CD14-positive monocyte (primary cell): ENCODE results near the gene PDILT. TPM values are rescaled to one million over a fixed set of nuclear protein-coding genes. Genes with fewer than 3 reads are reported as not detected.

Source experiments
- DNase-seq, 3 donors: peaks; one replicate each; pipeline ENCODE4 v3.0.0-alpha.2; 2011 to 2022
- H2AFZ ChIP-seq: 2 replicates; pipeline ENCODE4 v1.6.0; 2012; ENCODE audit warnings: mild to moderate bottlenecking, low read depth, low read length, inconsistent platforms; ENCODE audit not compliant: insufficient read depth, poor library complexity, severe bottlenecking
- H3K27ac ChIP-seq, 2 donors: 1 replicate in 1 of 2; 2 replicates in 1 of 2; pipeline ENCODE4 v1.5.1; 2012 to 2013; ENCODE audit warnings: low read length in 2 of 2, control low read depth in 1 of 2, inconsistent platforms in 1 of 2, low read depth in 1 of 2, mild to moderate bottlenecking in 1 of 2
- H3K27me3 ChIP-seq, 2 donors: one replicate each; pipeline versions ENCODE4 v1.6.0 to v1.6.1; 2011 to 2013; ENCODE audit warnings: low read length in 2 of 2; ENCODE audit not compliant: control insufficient read depth in 2 of 2, insufficient read depth in 2 of 2
- H3K36me3 ChIP-seq, 2 donors: replicated peaks in 1 of 2; 1 replicate in 1 of 2; 2 replicates in 1 of 2; pipeline versions ENCODE4 v1.5.1 to v1.6.1; 2012 to 2013; ENCODE audit warnings: low read length in 2 of 2, control low read depth in 1 of 2, inconsistent platforms in 1 of 2, mild to moderate bottlenecking in 1 of 2; ENCODE audit not compliant: insufficient read depth in 2 of 2, control insufficient read depth in 1 of 2
- H3K4me1 ChIP-seq, 2 donors: 1 replicate in 1 of 2; 2 replicates in 1 of 2; pipeline versions ENCODE4 v1.5.1 to v1.6.1; 2012 to 2013; ENCODE audit warnings: low read length in 2 of 2, control low read depth in 1 of 2, inconsistent platforms in 1 of 2, mild to moderate bottlenecking in 1 of 2, moderate library complexity in 1 of 2; ENCODE audit not compliant: insufficient read depth in 2 of 2, control insufficient read depth in 1 of 2
- H3K4me2 ChIP-seq: replicated peaks from 2 replicates; pipeline ENCODE3; 2012; ENCODE audit warnings: low read length, moderate library complexity, mild to moderate bottlenecking; ENCODE audit not compliant: poor library complexity, severe bottlenecking; ENCODE audit errors: extremely low read depth
- H3K4me3 ChIP-seq, 3 experiments: fragments of 200-600 bp in 1 of 3; sonication (generic) in 1 of 3; replicated peaks in 1 of 3; 1 replicate in 2 of 3; 2 replicates in 1 of 3; pipeline ENCODE4 v1.5.1; 2011 to 2013; ENCODE audit warnings: low read length in 3 of 3, mild to moderate bottlenecking in 3 of 3, control low read depth in 2 of 3, low read depth in 2 of 3, inconsistent platforms in 1 of 3, moderate library complexity in 1 of 3
- H3K79me2 ChIP-seq: 2 replicates; pipeline ENCODE4 v1.6.0; 2012; ENCODE audit warnings: mild to moderate bottlenecking, control low read depth, inconsistent platforms, low read length, moderate library complexity; ENCODE audit not compliant: insufficient read depth
- H3K9ac ChIP-seq: 2 replicates; pipeline ENCODE4 v1.6.0; 2017; ENCODE audit warnings: low read length, mild to moderate bottlenecking; ENCODE audit not compliant: insufficient read depth, poor library complexity, severe bottlenecking
- H3K9me3 ChIP-seq, 2 donors: replicated peaks in 1 of 2; 1 replicate in 1 of 2; 2 replicates in 1 of 2; pipeline versions ENCODE4 v1.5.1 to v1.6.1; 2012 to 2013; ENCODE audit warnings: low read length in 2 of 2, control low read depth in 1 of 2; ENCODE audit not compliant: control insufficient read depth in 1 of 2, insufficient read depth in 1 of 2
- H4K20me1 ChIP-seq: 2 replicates; pipeline ENCODE4 v1.6.0; 2012; ENCODE audit warnings: mild to moderate bottlenecking, low read length, control low read depth, moderate library complexity; ENCODE audit not compliant: insufficient read depth
- H3K27ac Mint-ChIP-seq, 7 donors: one replicate each; pipeline ENCODE4 v1.8.0; 2020; ENCODE audit warnings: mild to moderate bottlenecking in 7 of 7, mixed read lengths in 7 of 7, moderate library complexity in 6 of 7, inconsistent platforms in 2 of 7
- H3K27me3 Mint-ChIP-seq, 3 donors: one replicate each; pipeline ENCODE4 v1.8.0; 2021 to 2022; ENCODE audit warnings: low read depth in 3 of 3, mild to moderate bottlenecking in 3 of 3, mixed read lengths in 3 of 3, moderate library complexity in 3 of 3, inconsistent platforms in 1 of 3
- H3K36me3 Mint-ChIP-seq, 2 donors: one replicate each; pipeline ENCODE4 v1.8.0; 2020; ENCODE audit warnings: mixed read lengths in 2 of 2, inconsistent platforms in 1 of 2, mild to moderate bottlenecking in 1 of 2
- H3K4me1 Mint-ChIP-seq: one replicate; pipeline ENCODE4 v1.8.0; 2020; ENCODE audit warnings: mild to moderate bottlenecking, mixed read lengths
- H3K4me3 Mint-ChIP-seq, 2 donors: one replicate each; pipeline ENCODE4 v1.8.0; 2020; ENCODE audit warnings: mild to moderate bottlenecking in 2 of 2, mixed read lengths in 2 of 2, moderate library complexity in 1 of 2
- H3K9me3 Mint-ChIP-seq, 7 donors: one replicate each; pipeline ENCODE4 v1.8.0; 2020 to 2022; ENCODE audit warnings: mixed read lengths in 7 of 7, mild to moderate bottlenecking in 6 of 7, moderate library complexity in 6 of 7, inconsistent platforms in 2 of 7
- CTCF ChIP-seq: fragments of 200-600 bp; IDR thresholded peaks from one replicate; pipeline ENCODE4 v1.8.0; 2022; ENCODE audit warnings: antibody characterized with exemption, mild to moderate bottlenecking
- WGBS: methylation state at CpG from one replicate; pipeline ENCODE4 v1.1.5; 2013; ENCODE audit warnings: missing lambda C conversion rate; ENCODE audit not compliant: insufficient coverage; 5-methylcytosine and 5-hydroxymethylcytosine counted together
- intact Hi-C, 2 donors: fragments of 100-400 bp; cut with micrococcal nuclease; formaldehyde crosslinking; loops; one replicate each; pipeline versions ENCODE4 v1.15.0 to v1.15.1; 2023
- polyA plus RNA-seq, 3 donors: library from polyadenylated mRNA; depleted of rRNA in 1 of 3; unstranded in 2 of 3; stranded (reverse) in 1 of 3; fragments of 300-500 nt in 2 of 3; fragments of >200 nt in 1 of 3; fragmentation: Illumina TruSeq in 2 of 3; gene quantifications; 1 replicate in 2 of 3; 2 replicates in 1 of 3; pipeline ENCODE4 v1.2.3, GENCODE V29; 2012 to 2021

Gene PDILT
- polyA plus RNA-seq, 3 donors = not detected

GRCh38 chr16:20347666-20348364 lies 56.7 kb downstream of the PDILT start:
- no peak overlapping the region for H3K9ac ChIP-seq
- no peak overlapping the region for H3K4me3 Mint-ChIP-seq

GRCh38 chr16:20344611-20345010 lies 59.9 kb downstream of the PDILT start:
- Histone ChIP-seq H4K20me1 (no peaks in the 10 kb centered on the region), H3K4me3 (no peak overlapping the region), H3K9ac (no peak overlapping the region), H3K79me2 (no peaks in the 10 kb centered on the region), H3K9me3 (no peaks in the 10 kb centered on the region), H3K4me1 (no peaks in the 10 kb centered on the region), H3K36me3 (no peaks in the 10 kb centered on the region), H3K27me3 (no peaks in the 10 kb centered on the region), H3K27ac (no peak overlapping the region), H2AFZ (no peak overlapping the region), H3K4me2 (no peak overlapping the region)
- 87% methylated on average over 4 of the region's 5 CpGs for WGBS
- H3K27me3 Mint-ChIP-seq = peaks cover 0 to 9% (median 3%) of the 10 kb centered on the region in 3 donors
- no peaks in the 10 kb centered on the region for H3K36me3 Mint-ChIP-seq
- TF ChIP-seq CTCF = no peak
- intact Hi-C loops = no loop called here
- H3K4me3 Mint-ChIP-seq = no peak overlapping the region
- H3K27ac Mint-ChIP-seq = no peak overlapping the region
- H3K9me3 Mint-ChIP-seq = peaks cover 0 to 2% (median 0%) of the 10 kb centered on the region in 7 donors
- peak in 1 of 3 donors; percentile 7 for DNase-seq
- no peaks in the 10 kb centered on the region for H3K4me1 Mint-ChIP-seq

More at GRCh38 chr16:20347666-20348364, 56.7 kb downstream of the PDILT start:
- Mint-ChIP-seq H3K9me3 (peaks cover 0 to 2% (median 0%) of the 10 kb centered on the region in 7 donors), H3K36me3 (no peaks in the 10 kb centered on the region), H3K4me1 (no peaks in the 10 kb centered on the region), H3K27ac (no peak overlapping the region), H3K27me3 (peaks cover 4 to 15% (median 4%) of the 10 kb centered on the region in 3 donors)
- Histone ChIP-seq H3K27me3 (no peaks in the 10 kb centered on the region), H3K4me1 (no peaks in the 10 kb centered on the region), H3K4me3 (no peak overlapping the region), H3K36me3 (no peaks in the 10 kb centered on the region), H3K79me2 (no peaks in the 10 kb centered on the region), H3K27ac (no peak overlapping the region), H3K9me3 (no peaks in the 10 kb centered on the region), H2AFZ (no peak overlapping the region), H3K4me2 (no peak overlapping the region), H4K20me1 (no peaks in the 10 kb centered on the region)
- TF ChIP-seq CTCF = no peak
- DNase-seq = no peak
- 60% methylated on average over 10 of the region's 12 CpGs for WGBS
- intact Hi-C loops = no loop called here
